ENCODE measurements around the gene RAPH1. TPM values are rescaled to one million over a fixed set of nuclear protein-coding genes. Genes with fewer than 3 reads are reported as not detected.

RAPH1 gene
- total RNA-seq, 1 experiment from 2014 or later: 33.8 TPM

DNA sequence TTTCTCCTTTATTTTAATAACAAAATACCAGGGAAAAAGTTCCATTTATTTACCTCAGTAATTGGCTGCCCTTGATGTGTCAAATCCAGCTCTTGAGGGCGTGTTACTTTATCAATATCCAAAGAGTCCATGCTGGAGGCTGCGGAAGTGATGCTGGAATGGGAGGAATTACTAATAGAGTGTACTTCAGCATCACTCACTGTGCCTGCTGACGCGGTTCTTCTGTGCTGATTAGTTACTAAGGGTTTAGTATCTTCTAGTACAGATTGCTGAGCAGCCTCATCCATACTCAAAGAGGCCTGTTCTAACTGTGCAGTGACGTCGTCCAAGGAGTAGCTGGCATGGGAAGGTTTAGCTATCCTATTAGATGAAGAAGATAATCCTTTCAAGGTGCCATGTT is 45.6 kb downstream of the RAPH1 start:
- DNase-seq (ENCODE audit: extremely low read depth, low read depth): no peak

DNA sequence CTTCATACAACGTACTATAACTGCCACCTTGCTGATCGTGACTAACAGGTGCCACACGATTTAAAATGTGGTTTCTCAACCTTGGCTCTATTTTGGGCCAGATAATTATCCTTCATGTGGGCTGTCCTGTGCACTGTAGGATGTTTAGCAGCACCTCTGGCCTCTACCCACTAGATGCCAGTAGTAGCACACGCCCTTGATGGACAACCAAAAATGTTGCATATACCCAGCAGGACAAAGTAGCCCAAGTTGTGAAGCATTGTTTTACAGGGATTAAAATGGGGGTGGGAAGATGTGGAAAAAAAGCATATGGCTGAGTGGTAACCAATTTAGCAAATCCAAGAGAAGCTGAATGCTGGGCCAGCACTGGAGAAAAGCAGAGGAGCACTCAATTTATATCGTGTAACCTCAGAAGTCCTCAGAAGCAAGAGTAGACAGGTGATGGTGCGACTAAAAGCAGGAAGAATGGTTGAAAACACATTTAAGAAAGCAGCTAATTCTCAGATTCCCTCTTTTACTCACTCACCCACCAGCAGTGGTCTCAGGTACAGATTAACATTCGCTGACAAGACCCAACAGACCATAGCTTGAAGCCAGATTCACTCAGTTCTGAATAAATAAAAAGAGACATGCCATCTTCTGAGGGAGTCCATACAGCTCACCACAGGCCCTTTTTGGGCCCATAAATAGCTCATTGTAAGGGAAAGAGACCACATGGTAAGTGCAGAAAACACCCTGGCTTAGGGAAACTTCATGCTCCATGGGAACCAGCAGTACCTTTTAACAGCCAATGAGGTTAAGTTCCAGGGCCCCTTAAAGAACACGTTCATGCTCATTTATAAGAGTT is 50.6 kb downstream of the RAPH1 start:
- peak; percentile 39 for DNase-seq (ENCODE audit: extremely low read depth, low read depth)

DNA sequence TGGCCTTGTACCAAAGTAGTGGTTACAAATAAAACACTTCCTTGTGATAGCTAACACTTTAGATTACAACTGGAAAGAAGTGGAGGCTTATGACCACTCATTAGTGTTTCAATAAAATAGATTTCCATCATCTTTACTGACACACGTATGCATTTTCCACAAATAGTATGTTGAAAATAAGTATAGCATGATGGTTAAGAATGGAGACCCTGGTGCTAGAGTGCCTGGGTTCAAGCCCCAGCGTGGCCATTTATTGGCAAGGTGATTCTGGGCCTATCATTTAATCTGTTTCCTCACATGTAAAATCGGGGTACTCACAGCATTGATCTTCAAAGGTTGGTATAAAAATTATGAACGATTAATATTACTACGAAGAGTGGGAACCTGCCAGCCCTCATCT is 54.5 kb downstream of the RAPH1 start:
- DNase-seq (ENCODE audit: extremely low read depth, low read depth): no peak

DNA sequence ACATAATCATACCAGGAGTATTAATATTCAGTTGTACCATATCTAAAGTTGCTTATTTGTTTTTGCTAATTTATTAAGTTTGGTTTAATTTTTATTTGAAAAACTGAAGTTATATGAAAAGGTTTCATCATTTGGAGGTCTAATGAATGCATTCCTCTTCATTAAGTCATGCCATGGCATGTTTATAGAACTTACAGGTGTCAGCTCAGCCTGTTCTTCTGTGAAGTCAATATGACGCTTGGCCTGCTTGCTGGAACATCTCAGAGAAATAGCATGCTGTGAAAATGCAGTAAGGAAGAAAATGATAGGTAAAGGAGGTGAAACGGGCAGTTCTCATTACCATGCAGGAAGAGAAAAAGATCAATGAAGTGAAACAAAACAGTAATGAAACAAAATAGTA is 58.2 kb downstream of the RAPH1 start:
- no peak for DNase-seq (ENCODE audit: extremely low read depth, low read depth)

DNA sequence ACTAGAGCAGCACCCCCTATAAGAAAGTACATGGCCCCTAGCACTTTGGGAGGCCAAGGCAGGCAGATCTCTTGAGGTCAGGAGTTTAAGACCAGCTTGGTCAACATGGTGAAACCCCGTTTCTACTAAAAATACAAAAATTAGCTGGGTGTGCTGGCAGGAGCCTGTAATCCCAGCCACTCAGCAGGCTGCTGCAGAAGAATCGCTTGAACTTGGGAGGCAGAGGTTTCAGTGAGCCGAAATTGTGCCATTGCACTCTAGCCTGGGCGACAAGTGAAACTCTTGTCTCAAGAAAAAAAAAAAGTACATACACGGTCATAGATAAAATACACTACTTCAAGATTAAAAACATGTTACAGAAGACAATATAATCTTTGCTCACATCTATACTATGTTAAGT is 63.8 kb downstream of the RAPH1 start:
- DNase-seq (ENCODE audit: extremely low read depth, low read depth): no peak

DNA sequence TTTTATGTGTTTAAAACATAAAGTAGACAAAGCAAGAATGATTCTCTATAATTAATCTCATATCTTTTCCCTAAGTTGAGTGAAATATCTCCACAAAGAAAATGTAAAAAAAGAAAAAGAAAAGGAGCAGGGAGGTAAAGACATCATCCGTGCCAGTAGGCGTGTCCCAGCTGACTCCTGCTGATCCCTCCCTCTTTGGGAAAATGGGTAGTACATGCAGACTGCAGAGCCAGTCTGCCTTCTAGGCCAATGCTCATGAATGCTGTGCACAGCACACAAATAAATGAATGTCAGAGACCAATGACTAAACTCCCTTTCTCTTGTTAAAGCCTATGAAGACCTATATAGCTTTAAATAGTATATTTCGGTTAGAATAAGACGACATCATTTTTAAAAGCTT is 64.7 kb downstream of the RAPH1 start:
- no peak for DNase-seq (ENCODE audit: extremely low read depth, low read depth)

DNA sequence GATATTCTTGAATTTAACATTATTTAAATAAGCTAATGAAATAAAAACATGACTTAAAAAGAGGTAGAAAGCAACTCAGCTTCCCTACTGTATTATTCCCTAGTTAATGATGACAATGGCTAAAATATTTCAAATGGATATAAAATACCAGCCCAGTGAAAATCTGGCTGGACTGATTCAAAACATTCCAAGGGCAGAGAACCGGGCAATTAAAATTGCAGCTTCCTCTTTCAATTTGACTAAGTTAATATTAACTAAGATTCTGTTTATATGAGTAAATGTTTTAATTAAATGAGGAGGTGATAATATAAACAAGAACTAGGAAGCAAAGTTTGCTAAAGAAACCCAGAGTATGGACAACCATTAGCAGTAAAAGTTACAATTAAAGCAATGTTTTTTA is 65.6 kb downstream of the RAPH1 start:
- DNase-seq (ENCODE audit: extremely low read depth, low read depth): no peak

DNA sequence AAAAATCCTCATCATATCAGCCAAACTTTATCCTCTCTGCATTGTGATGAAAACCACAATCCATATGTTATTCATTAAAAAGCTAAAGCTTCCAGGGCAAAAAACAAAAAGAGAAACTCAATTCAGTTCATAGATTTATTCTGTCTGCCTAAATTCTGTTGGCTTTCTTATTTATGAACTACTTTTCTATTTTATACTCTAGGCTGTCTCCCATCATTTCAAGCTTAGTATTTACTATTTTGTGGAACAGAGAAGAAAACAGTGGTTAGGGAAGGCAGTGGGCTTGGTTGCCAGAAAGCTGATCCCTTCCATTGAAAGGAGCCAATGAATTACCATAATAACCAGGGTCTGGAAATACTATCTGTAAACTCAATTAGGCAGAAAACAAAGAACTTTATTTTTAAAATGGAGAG is 71.8 kb downstream of the RAPH1 start:
- no peak for DNase-seq (ENCODE audit: extremely low read depth, low read depth)

DNA sequence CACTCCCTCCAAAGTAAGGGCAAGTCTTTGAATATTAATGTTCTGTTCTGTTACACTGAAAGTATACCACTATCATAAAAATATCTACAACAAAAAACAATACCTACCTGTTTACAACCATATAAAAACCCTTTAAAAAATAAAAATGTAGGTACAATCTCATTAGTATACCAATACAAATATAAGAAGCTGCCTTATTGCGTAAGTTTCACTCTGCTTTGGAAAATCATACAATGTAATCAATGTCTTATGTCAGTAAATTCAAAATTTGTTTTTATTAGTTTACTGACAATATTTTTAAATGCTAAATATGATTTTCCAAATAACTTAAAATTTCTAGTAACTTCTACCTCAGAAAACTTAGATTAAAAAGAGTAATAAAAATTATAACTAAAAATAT is 72.8 kb downstream of the RAPH1 start:
- DNase-seq (ENCODE audit: extremely low read depth, low read depth): no peak

DNA sequence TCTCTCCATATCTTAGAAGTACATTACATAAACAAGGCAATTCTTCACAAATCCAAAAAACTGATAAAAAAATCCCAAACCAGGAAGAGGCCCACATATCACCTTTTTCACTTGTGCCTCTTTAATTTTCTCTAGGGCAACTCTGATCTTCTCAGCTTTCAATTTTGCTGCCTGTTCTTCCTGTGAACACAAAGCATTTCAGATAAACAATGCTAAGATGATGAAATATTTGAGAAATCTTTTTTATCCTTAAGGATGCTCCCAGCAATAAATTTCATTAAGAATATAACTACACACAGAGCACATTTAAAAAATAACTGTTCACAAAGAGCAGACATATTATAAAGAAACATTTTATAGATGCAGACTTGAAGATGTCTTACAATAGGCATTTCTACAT is 73.4 kb downstream of the RAPH1 start:
- peak; percentile 11 for DNase-seq (ENCODE audit: extremely low read depth, low read depth)

DNA sequence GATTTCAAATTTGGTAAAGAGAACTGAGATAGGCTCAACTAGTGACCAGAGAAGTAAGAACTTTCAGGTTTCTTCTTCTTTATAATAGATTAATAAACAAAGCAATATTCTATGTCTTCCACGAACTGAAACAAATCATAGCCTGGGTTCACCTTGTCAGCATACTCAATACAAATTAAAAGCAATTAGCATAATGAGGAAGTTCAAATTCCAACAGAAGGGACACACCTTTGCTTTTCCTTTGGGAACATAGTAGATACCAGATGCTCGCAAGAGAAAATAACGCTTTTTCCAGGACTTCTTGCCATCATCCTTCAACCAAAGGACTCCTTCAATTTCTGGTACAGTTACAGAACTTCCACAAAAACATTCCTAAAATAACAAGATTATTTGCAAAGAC is 79.9 kb downstream of the RAPH1 start:
- DNase-seq (ENCODE audit: extremely low read depth, low read depth): no peak

DNA sequence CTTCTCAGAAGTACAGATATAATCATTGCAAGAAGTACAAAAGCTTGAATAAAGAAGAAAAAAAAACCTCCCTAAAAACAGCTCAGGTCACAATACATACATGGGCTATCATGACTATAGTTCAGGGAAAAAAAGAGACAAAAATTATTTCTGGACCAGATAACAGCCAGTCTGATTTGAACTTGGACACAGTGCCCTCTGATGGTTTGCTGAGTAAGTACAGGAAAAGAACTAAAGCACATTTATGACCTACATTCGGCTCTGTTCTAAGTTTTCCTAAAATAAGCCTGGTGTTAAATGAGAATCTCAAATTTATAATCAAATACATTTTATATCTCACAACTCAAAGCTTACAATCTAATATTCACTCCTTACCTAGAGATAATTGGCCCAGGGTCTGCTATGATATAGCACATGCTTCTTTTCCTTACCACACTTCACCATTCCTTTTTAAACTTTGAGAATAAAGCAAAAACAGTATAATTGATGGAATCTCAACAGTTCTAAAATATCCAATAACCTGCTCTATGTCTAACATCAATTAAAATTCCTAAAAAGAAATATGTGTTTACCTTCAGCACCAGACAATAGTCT is 81.1 kb downstream of the RAPH1 start:
- peak; percentile 48 for DNase-seq (ENCODE audit: extremely low read depth, low read depth)

DNA sequence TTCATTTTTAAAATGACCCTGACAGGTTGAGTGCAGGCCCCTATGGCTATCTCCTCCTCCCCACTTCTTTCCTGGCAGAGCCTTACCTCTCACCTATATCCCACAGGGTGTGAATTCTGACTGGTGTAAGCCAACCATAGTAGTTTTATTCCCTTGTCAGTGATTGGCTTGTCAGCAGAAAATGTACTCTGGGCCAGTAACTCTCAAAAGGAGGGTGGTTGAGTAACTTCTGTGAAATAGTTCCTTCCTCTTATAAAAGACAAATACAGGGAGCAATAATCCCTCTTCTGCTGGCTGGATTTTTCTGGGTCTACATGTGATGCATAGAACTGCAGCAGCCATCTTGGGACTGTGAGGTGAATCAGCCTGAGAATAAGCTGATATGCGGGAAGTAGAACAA is 83.4 kb downstream of the RAPH1 start:
- DNase-seq (ENCODE audit: extremely low read depth, low read depth): no peak

DNA sequence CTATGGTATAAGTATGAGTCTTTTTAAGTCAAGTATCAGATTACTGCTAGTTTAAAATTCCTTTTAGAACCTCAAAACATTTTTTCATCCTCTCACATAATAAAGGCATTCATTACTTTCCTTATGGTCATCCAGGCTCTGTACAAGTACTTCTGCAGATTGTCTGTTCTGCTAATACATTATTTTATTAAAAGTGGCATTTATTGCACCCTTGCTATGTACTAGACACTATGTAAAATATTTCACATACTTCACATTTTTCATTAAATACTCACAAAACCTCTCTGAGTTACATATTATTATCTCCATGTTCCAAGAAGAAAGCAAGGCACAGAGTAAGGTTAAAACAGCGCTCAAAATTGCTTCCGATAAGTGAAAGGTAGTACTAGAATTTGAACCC is 84.1 kb downstream of the RAPH1 start:
- no peak for DNase-seq (ENCODE audit: extremely low read depth, low read depth)

DNA sequence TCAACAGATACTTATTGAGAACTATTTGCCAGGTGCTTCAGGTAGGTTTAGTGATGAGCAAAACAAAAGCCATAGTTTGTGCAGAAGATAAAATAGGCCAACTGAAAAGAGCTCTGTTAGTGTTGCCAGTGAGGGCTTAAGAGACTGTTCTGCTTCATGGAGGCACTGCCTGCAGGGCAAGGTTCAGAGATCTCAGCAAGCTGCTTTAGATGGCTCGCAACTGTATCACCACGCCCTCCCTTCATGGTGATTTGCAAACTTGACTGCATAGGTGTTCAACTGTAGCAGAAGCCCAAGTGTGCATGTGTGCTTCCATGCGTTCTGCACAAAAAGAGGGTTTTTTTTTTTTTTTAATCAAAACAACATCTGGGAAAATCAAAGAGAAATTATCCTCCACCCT is 84.5 kb downstream of the RAPH1 start:
- no peak for DNase-seq (ENCODE audit: extremely low read depth, low read depth)

DNA sequence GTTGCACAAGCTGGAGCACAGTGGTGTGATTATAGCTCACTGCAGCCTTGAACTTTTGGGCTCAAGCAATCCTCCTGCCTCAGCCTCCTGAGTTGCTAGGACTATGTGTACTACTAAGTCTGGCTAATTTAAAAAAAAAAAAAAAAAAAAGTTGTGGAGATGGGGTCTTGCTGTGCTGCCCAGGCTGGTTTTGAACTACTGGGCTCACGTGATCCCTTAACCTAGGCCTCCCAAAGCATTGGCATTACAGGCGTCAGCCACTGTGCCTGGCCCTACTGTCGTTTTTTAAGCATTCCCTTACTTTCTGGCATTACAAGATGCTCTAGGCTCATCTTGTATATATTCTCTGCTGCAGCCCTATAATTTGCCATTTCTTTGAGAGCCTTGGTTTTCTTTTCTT is 88.3 kb downstream of the RAPH1 start:
- DNase-seq (ENCODE audit: extremely low read depth, low read depth): no peak

DNA sequence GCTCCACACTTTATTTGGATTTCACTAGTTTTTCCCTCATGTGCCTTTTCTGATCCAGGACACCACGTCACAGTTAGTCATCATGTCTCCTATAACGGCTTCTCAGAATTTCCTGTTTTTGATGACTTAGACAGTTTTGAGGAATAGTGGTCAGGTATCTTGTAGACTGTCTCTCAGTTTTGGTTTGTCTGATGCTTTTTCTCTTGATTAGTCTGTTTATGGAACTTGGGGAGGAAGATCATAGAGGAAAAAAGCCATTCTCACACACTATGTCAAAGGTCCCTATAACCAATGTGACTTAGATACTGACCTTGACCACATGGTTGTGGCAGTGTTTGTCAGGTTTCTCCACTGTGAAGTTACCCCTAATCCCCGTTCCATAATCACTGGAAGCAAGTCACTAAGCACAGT is 89.0 kb downstream of the RAPH1 start:
- DNase-seq (ENCODE audit: extremely low read depth, low read depth): no peak

DNA sequence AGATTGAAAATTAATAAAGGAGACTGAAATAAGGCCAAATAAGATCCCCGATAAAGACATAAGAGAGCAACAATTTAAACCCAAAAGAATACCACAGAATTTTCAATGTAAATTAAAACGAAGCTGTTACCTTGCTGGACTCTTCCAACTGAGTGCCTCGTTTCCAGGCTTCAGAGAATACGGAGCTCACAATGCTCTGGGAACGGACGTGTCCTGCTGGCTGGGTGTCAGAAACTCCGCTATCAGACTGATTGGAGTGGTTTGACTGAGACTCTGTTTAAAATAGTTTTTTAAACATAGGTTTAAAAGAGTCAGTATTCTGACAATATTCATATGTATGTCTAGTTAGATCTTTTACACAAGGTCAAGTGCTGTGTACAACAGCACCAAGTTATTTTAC is 90.4 kb downstream of the RAPH1 start:
- no peak for DNase-seq (ENCODE audit: extremely low read depth, low read depth)

DNA sequence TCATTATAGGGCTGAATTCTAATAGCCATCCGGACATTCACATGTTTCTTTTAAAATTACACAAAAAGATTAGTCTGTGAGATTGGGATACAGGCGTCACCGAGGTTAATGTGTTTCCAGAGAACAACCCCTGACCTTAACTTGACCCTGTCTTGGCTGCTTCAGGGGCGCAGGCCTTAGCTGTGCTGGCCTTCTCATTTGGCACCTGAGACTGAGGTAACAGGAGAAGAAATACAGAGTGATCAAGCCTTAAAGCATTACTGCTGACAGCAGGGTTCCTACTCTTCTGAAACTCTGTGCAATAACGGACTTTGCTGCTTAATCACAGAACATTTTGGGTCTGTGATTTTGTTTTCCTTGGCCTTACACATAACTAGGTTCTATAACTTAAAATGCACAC is 92.6 kb downstream of the RAPH1 start:
- DNase-seq (ENCODE audit: extremely low read depth, low read depth): no peak

DNA sequence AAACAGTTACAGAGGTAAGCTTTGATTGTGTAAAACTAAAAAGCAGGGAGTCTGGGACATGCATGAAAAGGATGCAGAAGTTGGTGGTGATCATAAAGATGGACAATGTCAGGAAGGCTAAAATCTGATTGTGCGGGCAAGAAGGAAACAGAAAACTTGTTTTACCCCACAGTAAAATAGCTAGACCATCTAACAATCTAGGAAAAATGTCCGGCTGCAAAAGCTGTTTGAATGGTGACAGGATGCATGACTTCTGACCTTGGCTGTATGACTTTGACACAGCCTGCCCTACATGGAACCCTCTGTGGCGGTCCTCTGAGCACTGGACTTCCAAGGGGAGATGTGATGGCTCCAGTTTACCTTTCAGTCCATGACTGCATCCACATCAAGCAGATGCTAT is 93.6 kb downstream of the RAPH1 start:
- DNase-seq (ENCODE audit: extremely low read depth, low read depth): no peak

DNA sequence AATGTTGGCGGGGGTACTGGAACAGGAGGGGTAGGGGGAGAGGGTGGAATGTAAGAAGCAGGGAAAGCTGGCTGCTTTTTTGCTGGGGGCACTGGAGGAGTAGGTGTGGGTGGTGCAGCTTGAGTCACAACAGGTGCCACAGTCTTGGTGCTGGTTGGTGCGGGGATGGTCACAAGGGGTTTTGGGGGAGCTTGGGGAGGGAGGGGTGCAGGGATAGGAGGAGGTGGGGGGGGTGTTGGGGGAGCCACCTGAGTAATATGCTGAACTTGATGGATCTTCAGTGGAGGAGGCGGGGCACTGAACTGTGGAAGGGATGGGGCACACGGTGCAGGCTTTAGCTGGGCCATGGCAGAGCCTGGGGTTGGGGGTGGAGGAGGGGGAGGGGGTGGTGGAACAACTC is 94.4 kb downstream of the RAPH1 start:
- DNase-seq (ENCODE audit: extremely low read depth, low read depth): no peak

DNA sequence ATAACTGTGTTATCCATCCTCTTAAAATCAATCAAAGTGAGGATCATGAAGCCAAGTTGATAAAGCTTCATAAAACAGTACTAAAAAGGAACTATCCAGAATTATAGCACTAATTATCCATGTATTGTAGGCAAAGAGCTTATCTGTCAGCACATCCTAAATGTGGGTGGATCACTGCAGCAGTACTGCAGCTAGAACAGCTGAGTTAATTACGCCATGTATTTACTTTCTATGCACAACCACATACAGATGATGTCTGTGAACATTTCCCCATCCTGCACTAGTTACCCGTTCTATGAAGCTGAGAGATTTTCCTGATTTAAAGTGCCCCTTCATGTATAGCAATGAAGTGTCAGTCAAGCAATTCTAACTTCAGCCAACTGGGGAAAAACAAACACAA is 96.6 kb downstream of the RAPH1 start:
- DNase-seq (ENCODE audit: extremely low read depth, low read depth): no peak

DNA sequence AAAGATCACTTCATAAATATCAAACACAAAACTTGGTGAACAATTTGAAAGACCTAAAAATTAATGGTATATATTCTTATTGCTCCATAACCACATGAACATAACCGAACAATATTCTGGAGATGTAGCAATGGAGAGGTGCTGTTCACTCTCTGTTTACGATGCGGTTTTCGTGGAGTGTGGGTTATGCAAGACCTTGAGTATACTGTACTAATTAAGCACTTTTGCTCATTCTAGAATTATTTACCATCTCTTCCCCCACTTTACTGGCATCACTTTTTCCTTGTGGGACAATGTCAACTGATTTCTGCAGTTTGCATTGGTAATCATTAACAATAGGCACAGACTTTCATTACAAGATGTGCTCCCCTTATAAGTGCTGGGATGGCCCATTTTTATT is 97.6 kb downstream of the RAPH1 start:
- DNase-seq (ENCODE audit: extremely low read depth, low read depth): no peak
